ENCODE results near the gene WNT3. TPM values are rescaled to one million over a fixed set of nuclear protein-coding genes. Genes with fewer than 3 reads are reported as not detected.

The WNT3 gene
- total RNA-seq, 1 experiment from 2014 or later = 5.5 TPM

- TF ChIP-seq EZH2 (IDR thresholded peaks at IDR 0.05) (no peak), SRF (IDR thresholded peaks at IDR 0.05; ENCODE audit: low read depth) (no peak), CEBPB (IDR thresholded peaks at IDR 0.05; ENCODE audit: low read depth) (no peak), ZFX (IDR thresholded peaks at IDR 0.05) (no peak), ELF1 (IDR thresholded peaks at IDR 0.05; ENCODE audit: borderline replicate concordance, low read depth) (no peak), MAX (IDR thresholded peaks at IDR 0.05) (no peak), CTCF (IDR thresholded peaks at IDR 0.05 in 2 of 3, conservative IDR thresholded peaks at IDR 0.05 in 1 of 3; ENCODE audit: borderline replicate concordance in 1 of 3, insufficient read depth in 1 of 3, low read depth in 2 of 3, low read length in 2 of 3) (no peak), ZNF274 (IDR thresholded peaks at IDR 0.05; ENCODE audit: low read depth, low read length) (no peak), SIN3A (IDR thresholded peaks at IDR 0.05; ENCODE audit: low read depth) (no peak), POLR2A (IDR thresholded peaks at IDR 0.05; ENCODE audit: borderline replicate concordance, extremely low read depth, insufficient read depth, insufficient read length) (no peak), SP1 (IDR thresholded peaks at IDR 0.05; ENCODE audit: low read depth) (no peak), ATF3 (IDR thresholded peaks at IDR 0.05) (no peak), FOSL1 (IDR thresholded peaks at IDR 0.05; ENCODE audit: low read depth) (no peak)
- RAD21 ChIA-PET (ENCODE audit: low non-redundant PET in 1 of 2, low total read pairs in 2 of 2, uncharacterized antibody in 2 of 2, unreplicated experiment in 2 of 2) = no interaction called here
- Histone ChIP-seq H3K9me2 (ENCODE audit: insufficient read depth) (no peaks in the 10 kb centered on the region), H3K79me2 (ENCODE audit: insufficient read depth, low read length) (no peaks in the 10 kb centered on the region), H3K4me3 (replicated peaks in 1 of 2; ENCODE audit: low read depth in 1 of 2, low read length in 2 of 2) (no peak overlapping the region), H2AFZ (ENCODE audit: low read depth, low read length, poor library complexity, severe bottlenecking) (no peak overlapping the region), H4K20me1 (ENCODE audit: insufficient read depth) (no peaks in the 10 kb centered on the region), H3K27ac (ENCODE audit: low read depth, low read length) (no peak overlapping the region), H3K36me3 (ENCODE audit: control insufficient read depth in 1 of 2, insufficient read depth in 2 of 2, low read length in 2 of 2) (peaks cover 0 to 5% of the 10 kb centered on the region in 2 experiments; a peak in 1 of 4 replicates), H3K4me2 (ENCODE audit: low read length) (no peak overlapping the region), H3K27me3 (ENCODE audit: insufficient read depth, low read length) (no peaks in the 10 kb centered on the region), H3K4me1 (ENCODE audit: control insufficient read depth in 1 of 2, insufficient read depth in 2 of 2, low read length in 2 of 2) (peaks cover 17 to 32% of the 10 kb centered on the region in 2 experiments), H3K9me3 (ENCODE audit: control insufficient read depth in 1 of 2, insufficient read depth in 1 of 2, low read depth in 1 of 2, low read length in 2 of 2) (no peaks in the 10 kb centered on the region), H3K9ac (ENCODE audit: low read length) (no peak overlapping the region)
- intact Hi-C loops (cut with micrococcal nuclease) = no loop called here
- DNase-seq (ENCODE audit: low read depth, low spot score) (no peak), ATAC-seq (no peak)
- BruUV-seq (replicated peaks) = no TSS peak
- POLR2A ChIA-PET = no interaction called here
- CTCF ChIA-PET = no interaction called here
These were observed 59.4 kb downstream of the WNT3 start for GRCh38 chr17:46759141-46759540.

Data from HCT116 (cell line).